Ishikawa (cell line): Measurements from ENCODE around the gene MED19.

Source experiments
- CEBPB ChIP-seq: IDR thresholded peaks from 2 replicates; pipeline ENCODE4 v1.6.1; 2012
- EGR1 ChIP-seq: IDR thresholded peaks from 2 replicates; pipeline ENCODE4 v1.6.1; 2012
- EP300 ChIP-seq: IDR thresholded peaks from 2 replicates; pipeline ENCODE4 v1.6.1; 2012; ENCODE audit warnings: borderline replicate concordance
- TAF1 ChIP-seq: IDR thresholded peaks from 2 replicates; pipeline ENCODE4 v1.6.1; 2012; ENCODE audit warnings: low read depth, mild to moderate bottlenecking

GRCh38 chr11:57713835-57714234 lies 1.8 kb upstream of the MED19 start:
- TF ChIP-seq EP300, result no peak
- no peak for TF ChIP-seq EGR1
- no peak for TF ChIP-seq TAF1
- TF ChIP-seq CEBPB, result no peak
